Erythroblast (primary cell): ENCODE data around the gene COG5.

ENCODE experiments used
- DNase-seq, 2 experiments: peaks; one replicate each; lab custom pipeline; 2025; lab: John Stamatoyannopoulos, UW
- GATA1 ChIP-seq: IDR thresholded peaks from 2 replicates; pipeline ENCODE4 v1.6.1; 2011; ENCODE audit warnings: low read depth, mild to moderate bottlenecking, control low read depth, low read length, moderate library complexity
- POLR2A ChIP-seq: IDR thresholded peaks from 2 replicates; pipeline ENCODE4 v1.6.1; 2011; ENCODE audit warnings: mild to moderate bottlenecking, low read length

COG5 gene

GRCh38 chr7:107592361-107593024 is 28.8 kb upstream of the COG5 start:
- no peak for DNase-seq
- TF ChIP-seq GATA1 (no peak), POLR2A (no peak)

GRCh38 chr7:107591421-107591820 is 27.7 kb upstream of the COG5 start:
- no peak for DNase-seq
- TF ChIP-seq GATA1 (no peak), POLR2A (no peak)

GRCh38 chr7:107588529-107589130 is 24.9 kb upstream of the COG5 start:
- DNase-seq = no peak
- TF ChIP-seq GATA1 (no peak), POLR2A (no peak)

GRCh38 chr7:107584716-107585115 is 21.0 kb upstream of the COG5 start:
- DNase-seq = no peak
- no peak for TF ChIP-seq GATA1
- TF ChIP-seq POLR2A = no peak

- peak; percentile 41 to 70 for DNase-seq
- TF ChIP-seq GATA1 = no peak
- no peak for TF ChIP-seq POLR2A
Measured at GRCh38 chr7:107582875-107583274, 19.2 kb upstream of the COG5 start.

- peak; percentile 14 to 66 for DNase-seq
- TF ChIP-seq GATA1 = no peak
- TF ChIP-seq POLR2A = no peak
Measured at GRCh38 chr7:107581387-107582013, 17.8 kb upstream of the COG5 start.

- DNase-seq = no peak
- TF ChIP-seq GATA1 (no peak), POLR2A (no peak)
Measured at GRCh38 chr7:107580716-107581383, 17.1 kb upstream of the COG5 start.

- TF ChIP-seq POLR2A (peak; percentile 94), GATA1 (no peak)
- DNase-seq = peak; percentile 90 to 94
Measured at GRCh38 chr7:107579885-107580715, 16.4 kb upstream of the COG5 start, which contains the start of gene BCAP29. Gene BCAP29, plus strand, starts transcription at chr7:107580246. Its CDS starts 527 bp downstream, at chr7:107580773.

- no peak for TF ChIP-seq POLR2A
- DNase-seq = no peak
Measured at GRCh38 chr7:107579554-107579884, 15.8 kb upstream of the COG5 start.

- no peak for TF ChIP-seq GATA1
- no peak for TF ChIP-seq POLR2A
- no peak for DNase-seq
Measured at GRCh38 chr7:107573537-107573936, 9.8 kb upstream of the COG5 start.

GRCh38 chr7:107570298-107570697 is 6.6 kb upstream of the COG5 start:
- peak in 1 of 2 experiments; percentile 15 for DNase-seq
- TF ChIP-seq POLR2A = no peak
- TF ChIP-seq GATA1 = no peak

GRCh38 chr7:107564553-107565298 is 1.0 kb upstream of the COG5 start:
- TF ChIP-seq POLR2A = no peak
- no peak for TF ChIP-seq GATA1
- no peak for DNase-seq

GRCh38 chr7:107563081-107563774 is 492 bp downstream of the COG5 start:
- peak; percentile 76 to 84 for DNase-seq
- no peak for TF ChIP-seq POLR2A
- TF ChIP-seq GATA1 = no peak
